ENCODE measurements around the gene NR3C2.

NR3C2 gene

DNA sequence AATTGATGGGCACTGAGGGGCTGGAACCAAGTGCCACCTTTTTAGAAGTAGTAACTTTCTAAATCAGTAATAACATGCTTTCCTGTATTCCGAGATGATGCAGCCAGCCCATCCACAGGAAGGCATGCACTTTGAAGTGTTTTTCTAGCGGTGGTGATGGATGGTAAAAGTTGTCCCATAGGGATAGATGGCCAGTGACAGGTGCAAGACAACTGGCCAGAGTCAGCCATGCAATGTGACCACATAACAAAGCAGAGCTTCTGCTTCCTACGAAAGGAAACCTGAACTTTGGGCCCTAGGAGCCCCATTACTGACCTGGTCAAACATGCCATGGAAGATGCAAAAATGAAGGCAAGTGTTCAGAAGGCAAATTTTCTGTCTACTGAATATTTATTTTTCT lies 72.3 kb downstream of the NR3C2 start:
- no peak overlapping the region for H3K4me3 ChIP-seq (ENCODE audit: low read depth, low read length)
- no peak for DNase-seq (ENCODE audit: low read depth)
- in situ Hi-C loops (cut with HindIII; ENCODE audit: low sequenced_read_pairs): no loop called here
- TF ChIP-seq, protein P1, sequence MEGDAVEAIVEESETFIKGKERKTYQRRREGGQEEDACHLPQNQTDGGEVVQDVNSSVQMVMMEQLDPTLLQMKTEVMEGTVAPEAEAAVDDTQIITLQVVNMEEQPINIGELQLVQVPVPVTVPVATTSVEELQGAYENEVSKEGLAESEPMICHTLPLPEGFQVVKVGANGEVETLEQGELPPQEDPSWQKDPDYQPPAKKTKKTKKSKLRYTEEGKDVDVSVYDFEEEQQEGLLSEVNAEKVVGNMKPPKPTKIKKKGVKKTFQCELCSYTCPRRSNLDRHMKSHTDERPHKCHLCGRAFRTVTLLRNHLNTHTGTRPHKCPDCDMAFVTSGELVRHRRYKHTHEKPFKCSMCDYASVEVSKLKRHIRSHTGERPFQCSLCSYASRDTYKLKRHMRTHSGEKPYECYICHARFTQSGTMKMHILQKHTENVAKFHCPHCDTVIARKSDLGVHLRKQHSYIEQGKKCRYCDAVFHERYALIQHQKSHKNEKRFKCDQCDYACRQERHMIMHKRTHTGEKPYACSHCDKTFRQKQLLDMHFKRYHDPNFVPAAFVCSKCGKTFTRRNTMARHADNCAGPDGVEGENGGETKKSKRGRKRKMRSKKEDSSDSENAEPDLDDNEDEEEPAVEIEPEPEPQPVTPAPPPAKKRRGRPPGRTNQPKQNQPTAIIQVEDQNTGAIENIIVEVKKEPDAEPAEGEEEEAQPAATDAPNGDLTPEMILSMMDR (IDR thresholded peaks at IDR 0.05; ENCODE audit: low read depth, low read length, missing control alignments): no peak

DNA sequence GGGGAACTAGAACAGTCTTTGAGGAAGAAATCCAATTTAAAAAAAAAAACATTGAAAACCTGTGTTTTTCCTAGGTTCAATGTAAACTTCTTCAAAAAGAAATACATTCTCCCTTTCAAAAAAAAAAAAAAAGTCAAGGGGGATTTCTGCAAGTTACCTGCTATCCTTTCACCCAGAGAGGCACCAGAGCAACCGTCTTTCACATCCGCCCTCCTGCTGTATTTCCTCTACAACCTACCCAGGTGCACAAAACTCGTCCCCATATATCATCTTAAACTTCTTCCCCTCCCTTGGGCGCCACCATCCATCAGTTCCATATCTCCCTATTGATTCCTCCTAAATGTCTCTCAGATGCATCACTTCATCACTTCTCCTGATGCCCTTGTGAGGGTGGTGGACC lies 74.5 kb downstream of the NR3C2 start:
- TF ChIP-seq, protein P1 (IDR thresholded peaks at IDR 0.05; ENCODE audit: low read depth, low read length, missing control alignments): no peak
- no peak for DNase-seq (ENCODE audit: low read depth)
- H3K4me3 ChIP-seq (ENCODE audit: low read depth, low read length): no peak overlapping the region
- in situ Hi-C loops (cut with HindIII; ENCODE audit: low sequenced_read_pairs): no loop called here

DNA sequence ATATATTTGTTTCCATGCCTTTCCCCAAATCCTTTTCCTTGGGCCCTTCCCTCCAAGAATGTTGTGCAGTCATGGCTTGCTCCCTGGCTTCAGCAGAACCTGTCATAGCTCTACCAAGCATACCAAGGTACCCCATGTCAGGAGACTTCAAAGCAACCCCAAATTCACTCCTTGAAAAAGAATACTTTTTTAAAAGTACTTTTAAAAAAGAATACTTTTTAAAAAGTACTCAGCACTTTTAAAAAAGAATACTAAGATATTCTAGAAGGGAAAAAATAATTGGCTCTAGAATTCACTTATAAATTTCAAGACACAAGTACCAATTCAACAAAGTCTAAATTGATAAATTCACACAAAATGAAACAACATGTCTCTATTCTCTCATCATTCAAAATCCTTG lies 76.0 kb downstream of the NR3C2 start:
- DNase-seq (ENCODE audit: low read depth): no peak
- in situ Hi-C loops (cut with HindIII; ENCODE audit: low sequenced_read_pairs): no loop called here
- H3K4me3 ChIP-seq (ENCODE audit: low read depth, low read length): no peak overlapping the region
- TF ChIP-seq, protein P1 (IDR thresholded peaks at IDR 0.05; ENCODE audit: low read depth, low read length, missing control alignments): no peak

DNA sequence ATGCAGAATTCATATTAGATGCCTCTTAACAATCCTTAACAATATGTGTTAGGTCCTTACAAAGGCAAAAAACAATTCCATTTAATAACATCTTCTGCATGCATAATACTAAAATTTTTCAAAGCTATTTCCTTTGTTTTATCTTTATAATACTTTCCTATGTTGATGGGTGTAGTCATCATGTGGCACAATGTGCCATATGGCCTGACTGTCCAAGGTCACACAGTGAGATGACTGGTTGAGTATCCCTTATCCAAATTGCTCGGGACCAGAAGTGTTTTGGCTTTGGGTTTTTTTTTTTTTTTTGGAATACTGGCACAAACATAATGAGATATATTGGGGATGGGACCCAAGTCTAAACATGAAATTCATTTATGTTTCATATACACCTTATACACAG lies 77.7 kb downstream of the NR3C2 start:
- TF ChIP-seq, protein P1 (IDR thresholded peaks at IDR 0.05; ENCODE audit: low read depth, low read length, missing control alignments): no peak
- in situ Hi-C loops (cut with HindIII; ENCODE audit: low sequenced_read_pairs): no loop called here
- H3K4me3 ChIP-seq (ENCODE audit: low read depth, low read length): no peak overlapping the region
- no peak for DNase-seq (ENCODE audit: low read depth)

DNA sequence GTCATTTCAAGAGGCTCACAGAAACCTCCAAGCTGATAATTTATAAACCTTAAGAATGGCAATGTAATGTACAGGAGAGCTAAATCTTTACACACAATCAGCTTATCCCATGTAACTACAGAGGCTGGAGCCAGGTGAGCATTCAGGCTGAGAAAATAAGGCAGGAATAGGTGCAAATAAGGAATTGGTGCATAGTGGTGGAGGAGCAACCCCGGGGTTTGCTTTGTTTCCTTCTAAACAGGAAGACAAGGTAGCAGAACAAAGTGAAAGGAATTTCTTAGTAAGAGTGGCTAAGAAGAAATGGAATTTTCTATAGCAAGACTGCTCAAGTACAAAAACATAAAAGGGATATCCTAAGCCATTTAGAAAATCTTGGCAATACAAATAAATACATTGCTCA lies 82.4 kb downstream of the NR3C2 start:
- TF ChIP-seq, protein P1 (IDR thresholded peaks at IDR 0.05; ENCODE audit: low read depth, low read length, missing control alignments): no peak
- in situ Hi-C loops (cut with HindIII; ENCODE audit: low sequenced_read_pairs): no loop called here
- H3K4me3 ChIP-seq (ENCODE audit: low read depth, low read length): no peak overlapping the region
- no peak for DNase-seq (ENCODE audit: low read depth)

DNA sequence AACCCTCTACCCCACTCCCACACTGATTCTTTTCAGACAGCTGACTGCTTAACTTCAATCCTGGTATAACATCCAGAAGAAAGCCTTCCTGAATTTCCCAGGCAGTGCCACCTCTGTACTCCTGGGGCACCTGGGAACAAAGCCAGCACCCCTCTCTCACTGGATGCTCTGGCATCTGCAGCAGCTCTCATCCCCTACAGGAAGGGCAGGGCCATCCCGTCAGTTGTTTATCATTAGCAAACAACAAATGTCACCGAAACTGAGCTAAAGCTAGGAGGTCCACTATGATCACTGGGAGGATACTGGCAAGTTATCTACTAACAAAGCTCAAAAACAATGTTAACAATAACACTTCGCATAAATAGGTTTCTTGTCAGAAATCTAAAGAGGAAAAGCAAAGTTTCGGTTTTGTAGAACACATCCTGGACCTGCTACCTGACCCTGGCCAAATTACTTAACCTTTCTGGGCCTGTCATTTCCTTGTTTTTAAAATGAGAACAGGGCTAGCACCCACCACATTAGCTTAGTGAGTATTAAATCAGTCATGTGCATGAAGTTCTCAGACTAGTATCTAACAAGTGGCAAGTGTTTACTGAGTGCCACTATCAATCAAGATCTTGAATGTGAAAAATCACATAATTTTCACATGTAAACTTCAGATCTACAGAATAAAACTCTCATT lies 86.6 kb downstream of the NR3C2 start:
- no peak overlapping the region for H3K4me3 ChIP-seq (ENCODE audit: low read depth, low read length)
- TF ChIP-seq, protein P1 (IDR thresholded peaks at IDR 0.05; ENCODE audit: low read depth, low read length, missing control alignments): no peak
- no peak for DNase-seq (ENCODE audit: low read depth)
- in situ Hi-C loops (cut with HindIII; ENCODE audit: low sequenced_read_pairs): no loop called here

Measured in astrocyte of the cerebellum (primary cell).